K562 (cell line): ENCODE results near the gene HNRNPF. TPM values are rescaled to one million over a fixed set of nuclear protein-coding genes. Genes with fewer than 3 reads are reported as not detected.

Experiments
- BCOR ChIP-seq: fragments of 450-650 bp; IDR thresholded peaks from 2 replicates; pipeline ENCODE4 v1.6.1; 2016
- HDAC8 ChIP-seq: fragments of 450-650 bp; IDR thresholded peaks from 2 replicates; pipeline ENCODE4 v1.6.1; 2016; ENCODE audit warnings: mild to moderate bottlenecking, missing genetic modification characterization, moderate library complexity, missing compliant biosample characterization
- HNRNPLL ChIP-seq: fragments of 200-400 bp; formaldehyde crosslinking; IDR thresholded peaks from 2 replicates; pipeline ENCODE4 v1.6.1; 2017; ENCODE audit warnings: low read length, low read depth, mild to moderate bottlenecking; ENCODE audit not compliant: poor library complexity, severe bottlenecking
- MBD2 ChIP-seq: sonication (generic); IDR thresholded peaks from 2 replicates; pipeline ENCODE4 v1.6.1; 2016; ENCODE audit warnings: low read depth, borderline replicate concordance
- MYBL2 ChIP-seq, 2 experiments: fragments of 450-650 bp in 1 of 2; sonication (generic) in 1 of 2; formaldehyde crosslinking in 1 of 2; IDR thresholded peaks; 2 replicates each; pipeline versions ENCODE4 v1.6.1 to v1.8.1; 2017 to 2022; ENCODE audit warnings: borderline replicate concordance in 1 of 2, inconsistent platforms in 1 of 2, low read depth in 1 of 2, mild to moderate bottlenecking in 1 of 2, missing genetic modification reagents in 1 of 2, moderate library complexity in 1 of 2
- PML ChIP-seq: IDR thresholded peaks from 2 replicates; pipeline ENCODE4 v1.6.1; 2012; ENCODE audit warnings: low read length, inconsistent platforms
- PRMT5 ChIP-seq: sonication (generic); formaldehyde crosslinking; IDR thresholded peaks from 2 replicates; pipeline ENCODE4 v1.5.0; 2020; ENCODE audit warnings: missing genetic modification reagents
- PURB ChIP-seq: sonication (generic); formaldehyde crosslinking; IDR thresholded peaks from 2 replicates; pipeline ENCODE4 v1.9.0; 2021; ENCODE audit warnings: low read depth, mild to moderate bottlenecking, missing genetic modification reagents
- PYGO2 ChIP-seq: fragments of 450-650 bp; IDR thresholded peaks from 2 replicates; pipeline ENCODE4 v1.6.1; 2016; ENCODE audit warnings: mild to moderate bottlenecking, missing genetic modification characterization, moderate library complexity, missing compliant biosample characterization
- RBM34 ChIP-seq: fragments of 200-400 bp; formaldehyde crosslinking; IDR thresholded peaks from 2 replicates; pipeline ENCODE4 v1.6.1; 2018; ENCODE audit warnings: low read length, borderline replicate concordance; ENCODE audit not compliant: insufficient read depth
- SP1 ChIP-seq: sonication (generic); formaldehyde crosslinking; IDR thresholded peaks from 2 replicates; pipeline ENCODE4 v1.8.1; 2022; ENCODE audit warnings: mild to moderate bottlenecking, missing genetic modification reagents
- SPI1 ChIP-seq: IDR thresholded peaks from 2 replicates; pipeline ENCODE4 v1.6.1; 2011; ENCODE audit warnings: low read depth, low read length, control low read depth, borderline replicate concordance
- ZNF143 ChIP-seq: sonication (generic); formaldehyde crosslinking; IDR thresholded peaks from 2 replicates; pipeline ENCODE4 v1.9.0; 2022; ENCODE audit warnings: mild to moderate bottlenecking, missing genetic modification reagents
- ZNF324 ChIP-seq: fragments of 250-450 bp; sonication (Bioruptor Pico); IDR thresholded peaks from 2 replicates; pipeline ENCODE4 v1.4.0; 2020; ENCODE audit warnings: mild to moderate bottlenecking
- polyA plus RNA-seq, 8 experiments: library from polyadenylated mRNA; depleted of rRNA in 4 of 8; stranded (reverse) in 5 of 8; unstranded in 3 of 8; fragments of >200 nt; fragmentation: Nextera tagmentation in 2 of 8; fragmentation: Illumina TruSeq in 1 of 8; extraction: Ambion mirVana in 2 of 8; extraction: Trizol in 1 of 8; gene quantifications; 2 replicates each; pipeline versions ENCODE4 v1.2.1 to v1.2.3, GENCODE V29; 2011 to 2014; ENCODE audit warnings: inconsistent platforms in 1 of 8, missing spikeins in 1 of 8
- total RNA-seq, 7 experiments: library from RNA; depleted of rRNA in 6 of 7; stranded (reverse); fragments of >200 nt in 6 of 7; fragmentation: Illumina TruSeq in 2 of 7; extraction: Trizol in 2 of 7; gene quantifications; 2 replicates each; pipeline versions ENCODE4 v1.2.1 to v1.2.3, GENCODE V29; 2011 to 2021; ENCODE audit warnings: low replicate concordance in 1 of 7
- TF ChIP-seq, protein P1 (sequence below): fragments of 450-650 bp; conservative IDR thresholded peaks from 2 replicates; pipeline ENCODE4 v1.6.1; 2016; ENCODE audit warnings: missing genetic modification characterization, low read depth, mild to moderate bottlenecking, control low read depth, missing compliant biosample characterization
- TF ChIP-seq, protein P2 (sequence below): sonication (generic); formaldehyde crosslinking; IDR thresholded peaks from 2 replicates; pipeline ENCODE4 v1.8.0; 2022; ENCODE audit warnings: missing genetic modification reagents, mild to moderate bottlenecking, borderline replicate concordance
- TF ChIP-seq, protein P3 (sequence below): sonication (generic); formaldehyde crosslinking; IDR thresholded peaks from 2 replicates; pipeline ENCODE4 v1.8.0; 2022; ENCODE audit warnings: missing genetic modification reagents, mild to moderate bottlenecking, borderline replicate concordance
- TF ChIP-seq, protein P4 (sequence below): fragments of 450-650 bp; formaldehyde crosslinking; IDR thresholded peaks from 2 replicates; pipeline ENCODE4 v1.4.0; 2020; ENCODE audit warnings: mild to moderate bottlenecking

HNRNPF gene
- total and polyA plus RNA-seq, 9 of the 15 experiments (the other 6 are each of a cell fraction or from before 2014, with no cell fraction given) = 192 to 489 (median 416) TPM

DNA sequence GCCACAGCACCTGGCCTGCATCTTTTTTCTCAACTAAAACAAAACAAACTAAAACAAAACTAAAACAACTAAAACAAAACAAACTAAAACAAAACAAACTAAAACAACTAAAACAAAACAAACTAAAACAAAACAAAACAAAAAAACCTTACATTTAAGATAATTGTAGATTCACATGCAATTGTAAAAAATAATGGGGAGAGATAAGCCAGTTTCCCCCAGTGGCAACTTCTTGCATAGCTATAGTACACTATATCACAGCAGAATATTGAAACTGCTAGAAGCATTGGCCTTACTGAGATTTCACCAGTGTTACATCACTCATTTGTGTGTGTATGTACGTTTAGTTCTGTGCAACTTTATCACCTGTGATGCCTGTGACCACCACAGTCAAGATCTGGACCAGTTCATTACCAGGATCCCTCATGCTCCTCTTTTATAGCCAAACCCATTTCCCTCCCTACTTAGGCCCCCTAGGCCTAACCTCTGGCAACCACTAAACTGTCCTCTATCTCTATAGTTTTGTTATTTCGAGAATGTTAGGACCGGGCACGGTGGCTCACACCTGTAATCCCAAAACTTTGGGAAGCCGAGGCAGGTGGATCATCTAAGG lies 28.3 kb downstream of the HNRNPF start (continued):
- TF ChIP-seq, protein P1, sequence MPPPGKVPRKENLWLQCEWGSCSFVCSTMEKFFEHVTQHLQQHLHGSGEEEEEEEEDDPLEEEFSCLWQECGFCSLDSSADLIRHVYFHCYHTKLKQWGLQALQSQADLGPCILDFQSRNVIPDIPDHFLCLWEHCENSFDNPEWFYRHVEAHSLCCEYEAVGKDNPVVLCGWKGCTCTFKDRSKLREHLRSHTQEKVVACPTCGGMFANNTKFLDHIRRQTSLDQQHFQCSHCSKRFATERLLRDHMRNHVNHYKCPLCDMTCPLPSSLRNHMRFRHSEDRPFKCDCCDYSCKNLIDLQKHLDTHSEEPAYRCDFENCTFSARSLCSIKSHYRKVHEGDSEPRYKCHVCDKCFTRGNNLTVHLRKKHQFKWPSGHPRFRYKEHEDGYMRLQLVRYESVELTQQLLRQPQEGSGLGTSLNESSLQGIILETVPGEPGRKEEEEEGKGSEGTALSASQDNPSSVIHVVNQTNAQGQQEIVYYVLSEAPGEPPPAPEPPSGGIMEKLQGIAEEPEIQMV = no peak
- TF ChIP-seq, protein P2, sequence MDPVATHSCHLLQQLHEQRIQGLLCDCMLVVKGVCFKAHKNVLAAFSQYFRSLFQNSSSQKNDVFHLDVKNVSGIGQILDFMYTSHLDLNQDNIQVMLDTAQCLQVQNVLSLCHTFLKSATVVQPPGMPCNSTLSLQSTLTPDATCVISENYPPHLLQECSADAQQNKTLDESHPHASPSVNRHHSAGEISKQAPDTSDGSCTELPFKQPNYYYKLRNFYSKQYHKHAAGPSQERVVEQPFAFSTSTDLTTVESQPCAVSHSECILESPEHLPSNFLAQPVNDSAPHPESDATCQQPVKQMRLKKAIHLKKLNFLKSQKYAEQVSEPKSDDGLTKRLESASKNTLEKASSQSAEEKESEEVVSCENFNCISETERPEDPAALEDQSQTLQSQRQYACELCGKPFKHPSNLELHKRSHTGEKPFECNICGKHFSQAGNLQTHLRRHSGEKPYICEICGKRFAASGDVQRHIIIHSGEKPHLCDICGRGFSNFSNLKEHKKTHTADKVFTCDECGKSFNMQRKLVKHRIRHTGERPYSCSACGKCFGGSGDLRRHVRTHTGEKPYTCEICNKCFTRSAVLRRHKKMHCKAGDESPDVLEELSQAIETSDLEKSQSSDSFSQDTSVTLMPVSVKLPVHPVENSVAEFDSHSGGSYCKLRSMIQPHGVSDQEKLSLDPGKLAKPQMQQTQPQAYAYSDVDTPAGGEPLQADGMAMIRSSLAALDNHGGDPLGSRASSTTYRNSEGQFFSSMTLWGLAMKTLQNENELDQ (CRISPR knock-in tag) = no peak
- TF ChIP-seq BCOR = peak; percentile 4; the same call in 1 of the 2 replicates
- TF ChIP-seq, protein P3, sequence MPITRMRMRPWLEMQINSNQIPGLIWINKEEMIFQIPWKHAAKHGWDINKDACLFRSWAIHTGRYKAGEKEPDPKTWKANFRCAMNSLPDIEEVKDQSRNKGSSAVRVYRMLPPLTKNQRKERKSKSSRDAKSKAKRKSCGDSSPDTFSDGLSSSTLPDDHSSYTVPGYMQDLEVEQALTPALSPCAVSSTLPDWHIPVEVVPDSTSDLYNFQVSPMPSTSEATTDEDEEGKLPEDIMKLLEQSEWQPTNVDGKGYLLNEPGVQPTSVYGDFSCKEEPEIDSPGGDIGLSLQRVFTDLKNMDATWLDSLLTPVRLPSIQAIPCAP (CRISPR knock-in tag) = no peak
- no peak for TF ChIP-seq PRMT5 (CRISPR knock-in tag)
- no peak for TF ChIP-seq MYBL2 (IDR thresholded peaks at IDR 0.05; ENCODE audit: low read depth)
- TF ChIP-seq MYBL2 (CRISPR knock-in tag; IDR thresholded peaks at IDR 0.05; ENCODE audit: borderline replicate concordance) = no peak
- no peak for TF ChIP-seq HNRNPLL
- no peak for TF ChIP-seq RBM34
- TF ChIP-seq ZNF143 = no peak
- TF ChIP-seq, protein P4, sequence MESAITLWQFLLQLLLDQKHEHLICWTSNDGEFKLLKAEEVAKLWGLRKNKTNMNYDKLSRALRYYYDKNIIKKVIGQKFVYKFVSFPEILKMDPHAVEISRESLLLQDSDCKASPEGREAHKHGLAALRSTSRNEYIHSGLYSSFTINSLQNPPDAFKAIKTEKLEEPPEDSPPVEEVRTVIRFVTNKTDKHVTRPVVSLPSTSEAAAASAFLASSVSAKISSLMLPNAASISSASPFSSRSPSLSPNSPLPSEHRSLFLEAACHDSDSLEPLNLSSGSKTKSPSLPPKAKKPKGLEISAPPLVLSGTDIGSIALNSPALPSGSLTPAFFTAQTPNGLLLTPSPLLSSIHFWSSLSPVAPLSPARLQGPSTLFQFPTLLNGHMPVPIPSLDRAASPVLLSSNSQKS = no peak
- no peak for TF ChIP-seq HDAC8 (tag)
- TF ChIP-seq ZNF324 (CRISPR knock-in tag) = no peak
- TF ChIP-seq PURB = no peak
- no peak for TF ChIP-seq PML
- no peak for TF ChIP-seq SPI1
- TF ChIP-seq SP1 (CRISPR knock-in tag) = no peak
- no peak for TF ChIP-seq PYGO2 (tag)
- no peak for TF ChIP-seq MBD2
